ENCODE measurements around the gene VPS37B.

DNA sequence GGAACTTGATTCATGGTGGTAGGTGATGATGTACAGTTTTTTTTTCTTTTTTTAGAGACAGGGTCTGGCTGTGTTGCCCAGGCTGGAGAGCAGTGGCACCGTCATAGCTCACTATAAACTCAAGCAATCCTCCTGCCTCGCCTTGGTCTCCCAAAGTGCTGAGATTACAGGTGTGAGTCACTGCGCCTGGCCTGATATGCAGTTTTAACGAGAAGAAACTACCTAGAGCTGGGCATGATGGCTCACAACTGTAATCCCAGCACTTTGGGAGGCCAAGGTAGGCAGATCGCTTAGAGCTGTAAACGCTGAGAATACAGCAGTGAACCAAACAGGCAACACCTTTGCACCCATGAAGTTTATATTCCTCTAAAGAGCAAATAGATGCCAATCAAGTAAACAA lies 13.0 kb upstream of the VPS37B start:
- TF ChIP-seq, protein P1, sequence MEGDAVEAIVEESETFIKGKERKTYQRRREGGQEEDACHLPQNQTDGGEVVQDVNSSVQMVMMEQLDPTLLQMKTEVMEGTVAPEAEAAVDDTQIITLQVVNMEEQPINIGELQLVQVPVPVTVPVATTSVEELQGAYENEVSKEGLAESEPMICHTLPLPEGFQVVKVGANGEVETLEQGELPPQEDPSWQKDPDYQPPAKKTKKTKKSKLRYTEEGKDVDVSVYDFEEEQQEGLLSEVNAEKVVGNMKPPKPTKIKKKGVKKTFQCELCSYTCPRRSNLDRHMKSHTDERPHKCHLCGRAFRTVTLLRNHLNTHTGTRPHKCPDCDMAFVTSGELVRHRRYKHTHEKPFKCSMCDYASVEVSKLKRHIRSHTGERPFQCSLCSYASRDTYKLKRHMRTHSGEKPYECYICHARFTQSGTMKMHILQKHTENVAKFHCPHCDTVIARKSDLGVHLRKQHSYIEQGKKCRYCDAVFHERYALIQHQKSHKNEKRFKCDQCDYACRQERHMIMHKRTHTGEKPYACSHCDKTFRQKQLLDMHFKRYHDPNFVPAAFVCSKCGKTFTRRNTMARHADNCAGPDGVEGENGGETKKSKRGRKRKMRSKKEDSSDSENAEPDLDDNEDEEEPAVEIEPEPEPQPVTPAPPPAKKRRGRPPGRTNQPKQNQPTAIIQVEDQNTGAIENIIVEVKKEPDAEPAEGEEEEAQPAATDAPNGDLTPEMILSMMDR (IDR thresholded peaks at IDR 0.05): no peak
- no peak for TF ChIP-seq EP300 (IDR thresholded peaks at IDR 0.05; ENCODE audit: low read depth)
- TF ChIP-seq POLR2A (IDR thresholded peaks at IDR 0.05): no peak
- peak in 2 of 3 donors; percentile 50 to 64 for TF ChIP-seq POLR2AphosphoS5 (IDR thresholded peaks at IDR 0.05)

All from transverse colon (tissue), 4 donors.